Liver (tissue), 9 donors: ENCODE data around the gene USP53. TPM values are rescaled to one million over a fixed set of nuclear protein-coding genes. Genes with fewer than 3 reads are reported as not detected.

Experiments used
- DNase-seq: peaks from one replicate; pipeline ENCODE4 v3.0.0-alpha.2; 2017; ENCODE audit warnings: low spot score
- H3K27ac ChIP-seq, 2 donors: one replicate each; pipeline ENCODE4 v1.7.0; 2013; ENCODE audit warnings: inconsistent platforms in 2 of 2, low read length in 2 of 2, control low read depth in 1 of 2, low read depth in 1 of 2, mild to moderate bottlenecking in 1 of 2
- H3K27me3 ChIP-seq, 4 donors: one replicate each; pipeline versions ENCODE4 v1.6.1 to v1.7.0; 2013; ENCODE audit warnings: low read length in 3 of 4, inconsistent platforms in 1 of 4, mild to moderate bottlenecking in 1 of 4, moderate library complexity in 1 of 4; ENCODE audit not compliant: control insufficient read depth in 4 of 4, insufficient read depth in 4 of 4
- H3K36me3 ChIP-seq, 4 donors: one replicate each; pipeline versions ENCODE4 v1.6.1 to v1.7.0; 2013; ENCODE audit warnings: low read length in 3 of 4, mild to moderate bottlenecking in 3 of 4, low read depth in 1 of 4, moderate library complexity in 1 of 4; ENCODE audit not compliant: control insufficient read depth in 4 of 4, insufficient read depth in 3 of 4
- H3K4me1 ChIP-seq, 4 donors: one replicate each; pipeline versions ENCODE4 v1.6.1 to v1.7.0; 2013; ENCODE audit warnings: low read length in 3 of 4, mild to moderate bottlenecking in 3 of 4, moderate library complexity in 1 of 4; ENCODE audit not compliant: control insufficient read depth in 4 of 4, insufficient read depth in 4 of 4
- H3K4me3 ChIP-seq, 3 donors: one replicate each; pipeline versions ENCODE4 v1.6.1 to v1.7.0; 2013; ENCODE audit warnings: low read length in 3 of 3, control low read depth in 1 of 3, low read depth in 1 of 3, mild to moderate bottlenecking in 1 of 3
- H3K9ac ChIP-seq, 2 donors: one replicate each; pipeline ENCODE4 v1.7.0; 2013; ENCODE audit warnings: low read length in 2 of 2, mild to moderate bottlenecking in 2 of 2, moderate library complexity in 2 of 2, control low read depth in 1 of 2, low read depth in 1 of 2
- H3K9me3 ChIP-seq, 4 donors: one replicate each; pipeline versions ENCODE4 v1.6.1 to v1.7.0; 2013; ENCODE audit warnings: low read length in 3 of 4; ENCODE audit not compliant: control insufficient read depth in 4 of 4
- ATF3 ChIP-seq: IDR thresholded peaks from 2 replicates; pipeline ENCODE4 v1.6.1; 2016; ENCODE audit warnings: antibody characterized with exemption
- EGR1 ChIP-seq, 2 donors: IDR thresholded peaks; 2 replicates each; pipeline ENCODE4 v1.6.1; 2016 to 2018; ENCODE audit warnings: antibody characterized with exemption in 2 of 2, low read depth in 2 of 2
- FOXA1 ChIP-seq: IDR thresholded peaks from 2 replicates; pipeline ENCODE4 v1.6.1; 2016; ENCODE audit warnings: antibody characterized with exemption
- FOXA2 ChIP-seq: IDR thresholded peaks from 2 replicates; pipeline ENCODE4 v1.6.1; 2016; ENCODE audit warnings: antibody characterized with exemption
- GABPA ChIP-seq, 2 donors: IDR thresholded peaks in 1 of 2; conservative IDR thresholded peaks in 1 of 2; 2 replicates each; pipeline ENCODE4 v1.6.1; 2016; ENCODE audit warnings: antibody characterized with exemption in 2 of 2, mild to moderate bottlenecking in 1 of 2, moderate library complexity in 1 of 2
- HNF4A ChIP-seq, 2 donors: conservative IDR thresholded peaks; 2 replicates each; pipeline ENCODE4 v1.6.1; 2016; ENCODE audit warnings: antibody characterized with exemption in 2 of 2, mild to moderate bottlenecking in 2 of 2
- HNF4G ChIP-seq: IDR thresholded peaks from 2 replicates; pipeline ENCODE4 v1.6.1; 2016; ENCODE audit warnings: antibody characterized with exemption
- JUND ChIP-seq, 2 donors: IDR thresholded peaks; 2 replicates each; pipeline ENCODE4 v1.6.1; 2016; ENCODE audit warnings: antibody characterized with exemption in 2 of 2
- NR2F2 ChIP-seq: IDR thresholded peaks from 2 replicates; pipeline ENCODE4 v1.6.1; 2016; ENCODE audit warnings: antibody characterized with exemption
- RAD21 ChIP-seq, 2 donors: IDR thresholded peaks; 2 replicates each; pipeline ENCODE4 v1.6.1; 2016; ENCODE audit warnings: antibody characterized with exemption in 2 of 2, mild to moderate bottlenecking in 2 of 2
- RXRA ChIP-seq, 2 donors: IDR thresholded peaks; 2 replicates each; pipeline ENCODE4 v1.6.1; 2017 to 2018; ENCODE audit warnings: antibody characterized with exemption in 2 of 2, mild to moderate bottlenecking in 1 of 2
- SP1 ChIP-seq: IDR thresholded peaks from 2 replicates; pipeline ENCODE4 v1.6.1; 2018; ENCODE audit warnings: antibody characterized with exemption, mild to moderate bottlenecking
- TAF1 ChIP-seq: conservative IDR thresholded peaks from 2 replicates; pipeline ENCODE4 v1.6.1; 2016; ENCODE audit warnings: antibody characterized with exemption, mild to moderate bottlenecking
- YY1 ChIP-seq: IDR thresholded peaks from 2 replicates; pipeline ENCODE4 v1.6.1; 2016; ENCODE audit warnings: antibody characterized with exemption, mild to moderate bottlenecking
- polyA plus RNA-seq, 2 donors: library from polyadenylated mRNA; stranded (reverse) in 1 of 2; unstranded in 1 of 2; fragments of 200-250 nt in 1 of 2; fragments of >200 nt in 1 of 2; fragmentation: Nextera tagmentation in 1 of 2; extraction: Ambion mirVana in 1 of 2; gene quantifications; one replicate each; pipeline versions ENCODE4 v1.2.1 to v1.2.3, GENCODE V29; 2013 to 2015
- total RNA-seq, 2 donors: library from RNA; depleted of rRNA; stranded (reverse); fragments of >200 nt; gene quantifications; one replicate each; pipeline ENCODE4 v1.2.3, GENCODE V29; 2014
- TF ChIP-seq, protein P1 (sequence below): fragments of 150-350 bp; IDR thresholded peaks from 2 replicates; pipeline ENCODE4 v1.5.1; 2017; ENCODE audit warnings: improper control_type of control experiment, low read depth, low read length; ENCODE audit not compliant: missing input control
- TF ChIP-seq, protein P2 (sequence below): IDR thresholded peaks from 2 replicates; pipeline ENCODE4 v1.6.1; 2016; ENCODE audit warnings: antibody characterized with exemption
- TF ChIP-seq, protein P3 (sequence below): IDR thresholded peaks from 2 replicates; pipeline ENCODE4 v1.6.1; 2016; ENCODE audit warnings: antibody characterized with exemption
- TF ChIP-seq, protein P4 (sequence below): IDR thresholded peaks from 2 replicates; pipeline ENCODE4 v1.6.1; 2016; ENCODE audit warnings: antibody characterized with exemption, mild to moderate bottlenecking
- donor health status: healthy.
- donor health status: healthy.
- donor health status: healthy.
- donor health status: healthy.
- donor health status: healthy.

The USP53 gene
- total and polyA plus RNA-seq, 4 donors = 4.7 to 20.7 (median 5.9) TPM

- Histone ChIP-seq H3K27ac (no peak overlapping the region), H3K9me3 (no peaks in the 10 kb centered on the region), H3K27me3 (no peaks in the 10 kb centered on the region), H3K36me3 (peaks cover 0 to 14% (median 5%) of the 10 kb centered on the region in 4 donors), H3K4me3 (no peak overlapping the region), H3K9ac (no peak overlapping the region), H3K4me1 (peaks cover 0 to 3% (median 1%) of the 10 kb centered on the region in 4 donors)
- no peak for DNase-seq
- TF ChIP-seq FOXA2 = no peak
- no peak for TF ChIP-seq RXRA (IDR thresholded peaks at IDR 0.05)
- no peak for TF ChIP-seq EGR1 (IDR thresholded peaks at IDR 0.05; ENCODE audit: low read depth in 2 of 2)
- no peak for TF ChIP-seq SP1
- TF ChIP-seq FOXA1 = no peak
- TF ChIP-seq ATF3 = no peak
- TF ChIP-seq, protein P1, sequence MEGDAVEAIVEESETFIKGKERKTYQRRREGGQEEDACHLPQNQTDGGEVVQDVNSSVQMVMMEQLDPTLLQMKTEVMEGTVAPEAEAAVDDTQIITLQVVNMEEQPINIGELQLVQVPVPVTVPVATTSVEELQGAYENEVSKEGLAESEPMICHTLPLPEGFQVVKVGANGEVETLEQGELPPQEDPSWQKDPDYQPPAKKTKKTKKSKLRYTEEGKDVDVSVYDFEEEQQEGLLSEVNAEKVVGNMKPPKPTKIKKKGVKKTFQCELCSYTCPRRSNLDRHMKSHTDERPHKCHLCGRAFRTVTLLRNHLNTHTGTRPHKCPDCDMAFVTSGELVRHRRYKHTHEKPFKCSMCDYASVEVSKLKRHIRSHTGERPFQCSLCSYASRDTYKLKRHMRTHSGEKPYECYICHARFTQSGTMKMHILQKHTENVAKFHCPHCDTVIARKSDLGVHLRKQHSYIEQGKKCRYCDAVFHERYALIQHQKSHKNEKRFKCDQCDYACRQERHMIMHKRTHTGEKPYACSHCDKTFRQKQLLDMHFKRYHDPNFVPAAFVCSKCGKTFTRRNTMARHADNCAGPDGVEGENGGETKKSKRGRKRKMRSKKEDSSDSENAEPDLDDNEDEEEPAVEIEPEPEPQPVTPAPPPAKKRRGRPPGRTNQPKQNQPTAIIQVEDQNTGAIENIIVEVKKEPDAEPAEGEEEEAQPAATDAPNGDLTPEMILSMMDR = no peak
- TF ChIP-seq JUND (IDR thresholded peaks at IDR 0.05) = no peak
- no peak for TF ChIP-seq NR2F2
- TF ChIP-seq HNF4G = no peak
- TF ChIP-seq, protein P2, sequence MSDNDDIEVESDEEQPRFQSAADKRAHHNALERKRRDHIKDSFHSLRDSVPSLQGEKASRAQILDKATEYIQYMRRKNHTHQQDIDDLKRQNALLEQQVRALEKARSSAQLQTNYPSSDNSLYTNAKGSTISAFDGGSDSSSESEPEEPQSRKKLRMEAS = no peak
- no peak for TF ChIP-seq TAF1
- no peak for TF ChIP-seq YY1
- TF ChIP-seq, protein P3, sequence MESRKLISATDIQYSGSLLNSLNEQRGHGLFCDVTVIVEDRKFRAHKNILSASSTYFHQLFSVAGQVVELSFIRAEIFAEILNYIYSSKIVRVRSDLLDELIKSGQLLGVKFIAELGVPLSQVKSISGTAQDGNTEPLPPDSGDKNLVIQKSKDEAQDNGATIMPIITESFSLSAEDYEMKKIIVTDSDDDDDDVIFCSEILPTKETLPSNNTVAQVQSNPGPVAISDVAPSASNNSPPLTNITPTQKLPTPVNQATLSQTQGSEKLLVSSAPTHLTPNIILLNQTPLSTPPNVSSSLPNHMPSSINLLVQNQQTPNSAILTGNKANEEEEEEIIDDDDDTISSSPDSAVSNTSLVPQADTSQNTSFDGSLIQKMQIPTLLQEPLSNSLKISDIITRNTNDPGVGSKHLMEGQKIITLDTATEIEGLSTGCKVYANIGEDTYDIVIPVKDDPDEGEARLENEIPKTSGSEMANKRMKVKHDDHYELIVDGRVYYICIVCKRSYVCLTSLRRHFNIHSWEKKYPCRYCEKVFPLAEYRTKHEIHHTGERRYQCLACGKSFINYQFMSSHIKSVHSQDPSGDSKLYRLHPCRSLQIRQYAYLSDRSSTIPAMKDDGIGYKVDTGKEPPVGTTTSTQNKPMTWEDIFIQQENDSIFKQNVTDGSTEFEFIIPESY = no peak
- TF ChIP-seq GABPA (IDR thresholded peaks at IDR 0.05 in 1 of 2, conservative IDR thresholded peaks at IDR 0.05 in 1 of 2) = no peak
- TF ChIP-seq RAD21 (IDR thresholded peaks at IDR 0.05) = no peak
- no peak for TF ChIP-seq HNF4A (conservative IDR thresholded peaks at IDR 0.05)
- TF ChIP-seq, protein P4, sequence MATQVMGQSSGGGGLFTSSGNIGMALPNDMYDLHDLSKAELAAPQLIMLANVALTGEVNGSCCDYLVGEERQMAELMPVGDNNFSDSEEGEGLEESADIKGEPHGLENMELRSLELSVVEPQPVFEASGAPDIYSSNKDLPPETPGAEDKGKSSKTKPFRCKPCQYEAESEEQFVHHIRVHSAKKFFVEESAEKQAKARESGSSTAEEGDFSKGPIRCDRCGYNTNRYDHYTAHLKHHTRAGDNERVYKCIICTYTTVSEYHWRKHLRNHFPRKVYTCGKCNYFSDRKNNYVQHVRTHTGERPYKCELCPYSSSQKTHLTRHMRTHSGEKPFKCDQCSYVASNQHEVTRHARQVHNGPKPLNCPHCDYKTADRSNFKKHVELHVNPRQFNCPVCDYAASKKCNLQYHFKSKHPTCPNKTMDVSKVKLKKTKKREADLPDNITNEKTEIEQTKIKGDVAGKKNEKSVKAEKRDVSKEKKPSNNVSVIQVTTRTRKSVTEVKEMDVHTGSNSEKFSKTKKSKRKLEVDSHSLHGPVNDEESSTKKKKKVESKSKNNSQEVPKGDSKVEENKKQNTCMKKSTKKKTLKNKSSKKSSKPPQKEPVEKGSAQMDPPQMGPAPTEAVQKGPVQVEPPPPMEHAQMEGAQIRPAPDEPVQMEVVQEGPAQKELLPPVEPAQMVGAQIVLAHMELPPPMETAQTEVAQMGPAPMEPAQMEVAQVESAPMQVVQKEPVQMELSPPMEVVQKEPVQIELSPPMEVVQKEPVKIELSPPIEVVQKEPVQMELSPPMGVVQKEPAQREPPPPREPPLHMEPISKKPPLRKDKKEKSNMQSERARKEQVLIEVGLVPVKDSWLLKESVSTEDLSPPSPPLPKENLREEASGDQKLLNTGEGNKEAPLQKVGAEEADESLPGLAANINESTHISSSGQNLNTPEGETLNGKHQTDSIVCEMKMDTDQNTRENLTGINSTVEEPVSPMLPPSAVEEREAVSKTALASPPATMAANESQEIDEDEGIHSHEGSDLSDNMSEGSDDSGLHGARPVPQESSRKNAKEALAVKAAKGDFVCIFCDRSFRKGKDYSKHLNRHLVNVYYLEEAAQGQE = no peak
These were observed 20.7 kb downstream of the USP53 start for GRCh38 chr4:119233191-119233590.
